Muscle layer of colon (tissue), 2 donors: ENCODE results near the gene PDE4B.

Source experiments
- H3K27ac ChIP-seq: one replicate; pipeline ENCODE4 v1.7.0; 2013; ENCODE audit warnings: low read depth, mild to moderate bottlenecking, low read length, moderate library complexity
- H3K27me3 ChIP-seq, 2 donors: one replicate each; pipeline ENCODE4 v1.7.0; 2013; ENCODE audit warnings: low read length in 2 of 2, mild to moderate bottlenecking in 2 of 2; ENCODE audit not compliant: insufficient read depth in 2 of 2, control insufficient read depth in 1 of 2
- H3K36me3 ChIP-seq: one replicate; pipeline ENCODE4 v1.7.0; 2013; ENCODE audit warnings: mild to moderate bottlenecking, low read length; ENCODE audit not compliant: insufficient read depth
- H3K4me1 ChIP-seq: one replicate; pipeline ENCODE4 v1.7.0; 2013; ENCODE audit warnings: mild to moderate bottlenecking, low read length; ENCODE audit not compliant: insufficient read depth
- H3K4me3 ChIP-seq, 2 donors: one replicate each; pipeline ENCODE4 v1.7.0; 2013; ENCODE audit warnings: low read length in 2 of 2, low read depth in 1 of 2, mild to moderate bottlenecking in 1 of 2, moderate library complexity in 1 of 2
- H3K9ac ChIP-seq: one replicate; pipeline ENCODE4 v1.7.0; 2013; ENCODE audit warnings: low read length
- H3K9me3 ChIP-seq: one replicate; pipeline ENCODE4 v1.7.0; 2013; ENCODE audit warnings: mild to moderate bottlenecking, low read length
- donor health status: abdominal sarcoma.
- donor health status: Adenocarcinoma of cecum.

PDE4B gene

GRCh38 chr1:65817891-65818290 lies 25.2 kb downstream of the PDE4B start:
- Histone ChIP-seq H3K4me1 (no peaks in the 10 kb centered on the region), H3K9me3 (no peaks in the 10 kb centered on the region), H3K36me3 (no peaks in the 10 kb centered on the region), H3K27me3 (no peaks in the 10 kb centered on the region), H3K4me3 (no peak overlapping the region), H3K9ac (no peak overlapping the region), H3K27ac (no peak overlapping the region)

DNA sequence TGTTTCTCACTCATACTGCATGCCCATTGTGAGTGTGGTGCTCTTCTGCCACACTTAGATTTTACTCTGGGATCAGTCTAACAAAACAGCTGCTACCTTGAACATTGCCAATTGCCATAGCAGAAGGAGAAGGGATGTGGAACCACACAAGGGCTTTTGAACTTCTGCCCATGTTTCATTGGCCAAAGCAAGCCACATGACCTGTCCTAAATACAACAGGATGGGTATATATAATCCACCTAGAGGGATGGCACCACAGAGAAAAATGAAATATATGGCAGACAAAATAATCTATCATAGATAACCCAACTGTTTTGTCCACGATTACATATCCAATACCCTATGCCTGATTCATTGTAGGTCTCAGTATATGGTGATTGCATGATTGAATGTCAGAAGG lies 26.3 kb downstream of the PDE4B start:
- Histone ChIP-seq H3K4me1 (no peaks in the 10 kb centered on the region), H3K36me3 (no peaks in the 10 kb centered on the region), H3K9me3 (no peaks in the 10 kb centered on the region), H3K27me3 (no peaks in the 10 kb centered on the region), H3K9ac (no peak overlapping the region), H3K4me3 (no peak overlapping the region), H3K27ac (no peak overlapping the region)

DNA sequence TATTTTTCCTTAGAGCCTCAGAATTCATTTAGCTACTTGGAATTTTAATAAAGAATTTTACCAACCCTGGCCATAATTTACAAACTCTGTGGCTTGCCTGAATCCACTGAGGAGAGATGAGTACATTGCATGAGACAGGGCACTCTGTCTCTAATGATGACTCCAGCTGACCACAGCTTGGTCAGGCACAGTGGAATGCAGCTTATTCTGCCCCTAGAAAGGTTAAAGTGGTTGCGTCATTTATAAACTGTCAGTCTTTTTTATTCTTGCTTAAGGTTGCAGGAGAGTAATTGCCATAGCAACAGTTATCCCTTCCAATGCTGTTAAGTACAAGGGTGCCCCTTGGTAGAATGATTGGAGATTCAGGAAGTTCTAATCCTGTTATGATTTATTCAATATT lies 28.3 kb downstream of the PDE4B start:
- H3K9me3 ChIP-seq, result no peaks in the 10 kb centered on the region
- H3K27me3 ChIP-seq, result no peaks in the 10 kb centered on the region
- no peak overlapping the region for H3K27ac ChIP-seq
- H3K9ac ChIP-seq, result no peak overlapping the region
- no peak overlapping the region for H3K4me3 ChIP-seq
- H3K4me1 ChIP-seq, result no peaks in the 10 kb centered on the region
- H3K36me3 ChIP-seq, result no peaks in the 10 kb centered on the region

GRCh38 chr1:65821386-65821785 lies 28.7 kb downstream of the PDE4B start:
- Histone ChIP-seq H3K27me3 (no peaks in the 10 kb centered on the region), H3K9me3 (no peaks in the 10 kb centered on the region), H3K36me3 (no peaks in the 10 kb centered on the region), H3K27ac (no peak overlapping the region), H3K9ac (no peak overlapping the region), H3K4me1 (no peaks in the 10 kb centered on the region), H3K4me3 (no peak overlapping the region)

DNA sequence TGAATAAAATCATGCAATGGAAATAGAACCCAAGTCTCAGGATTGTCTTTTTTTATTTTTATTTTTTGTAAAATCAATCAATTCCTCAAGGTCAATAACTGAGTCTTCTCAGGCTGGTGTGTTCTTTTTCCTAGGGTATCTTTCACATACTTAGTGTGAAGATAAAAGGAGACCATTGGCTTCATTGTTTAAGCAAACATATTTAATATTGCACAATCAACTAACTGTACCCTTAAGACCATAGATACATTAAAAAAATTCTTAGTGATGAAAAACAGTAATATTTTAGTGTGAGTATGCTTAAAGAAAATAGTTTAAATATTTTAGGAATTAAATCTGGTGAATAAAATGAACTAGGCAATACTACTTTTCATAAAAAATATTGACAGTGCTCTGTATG lies 31.4 kb downstream of the PDE4B start:
- no peak overlapping the region for H3K4me3 ChIP-seq
- no peak overlapping the region for H3K27ac ChIP-seq
- no peaks in the 10 kb centered on the region for H3K27me3 ChIP-seq
- no peaks in the 10 kb centered on the region for H3K4me1 ChIP-seq
- H3K9me3 ChIP-seq, result no peaks in the 10 kb centered on the region
- H3K36me3 ChIP-seq, result no peaks in the 10 kb centered on the region
- H3K9ac ChIP-seq, result no peak overlapping the region

DNA sequence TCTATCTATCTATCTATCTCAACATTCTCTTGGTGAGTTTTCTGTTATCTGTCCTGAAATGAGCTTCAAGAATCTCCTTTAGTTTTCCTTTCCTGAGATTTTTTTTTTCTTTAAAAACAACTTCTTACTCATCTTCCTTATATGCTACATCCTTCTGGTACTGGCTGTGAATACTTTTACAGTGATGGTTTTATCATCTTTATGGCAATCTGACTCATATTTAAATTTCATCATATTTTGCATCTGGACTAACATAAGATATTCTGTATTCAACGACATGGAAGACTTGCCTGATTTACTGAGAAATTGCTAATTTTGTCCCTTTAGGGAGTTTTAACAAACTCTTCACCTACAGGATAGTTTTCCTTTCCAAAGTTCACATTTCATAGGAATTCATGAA lies 33.0 kb downstream of the PDE4B start:
- H3K27me3 ChIP-seq, result no peaks in the 10 kb centered on the region
- no peak overlapping the region for H3K27ac ChIP-seq
- H3K4me1 ChIP-seq, result no peaks in the 10 kb centered on the region
- H3K4me3 ChIP-seq, result no peak overlapping the region
- H3K9ac ChIP-seq, result no peak overlapping the region
- no peaks in the 10 kb centered on the region for H3K36me3 ChIP-seq
- no peaks in the 10 kb centered on the region for H3K9me3 ChIP-seq

DNA sequence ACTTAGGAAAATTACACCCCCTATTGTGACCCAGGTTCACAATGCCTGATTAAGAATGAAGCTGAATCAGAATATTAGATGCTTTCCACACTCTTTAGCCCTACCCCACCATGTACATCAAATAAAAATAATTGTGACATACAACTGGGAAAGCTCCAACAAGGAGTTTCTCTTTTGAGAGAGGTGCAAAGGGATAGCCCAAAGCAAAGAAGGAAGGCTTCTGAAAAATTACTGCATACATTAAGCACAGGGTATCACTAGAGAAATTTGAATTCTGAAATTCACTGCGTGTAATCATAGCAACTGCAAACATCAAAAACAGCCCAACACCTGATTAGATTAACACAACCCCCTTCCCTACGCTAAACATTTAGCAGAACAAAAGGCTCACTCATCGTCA lies 34.1 kb downstream of the PDE4B start:
- Histone ChIP-seq H3K9ac (no peak overlapping the region), H3K27me3 (no peaks in the 10 kb centered on the region), H3K4me1 (no peaks in the 10 kb centered on the region), H3K36me3 (no peaks in the 10 kb centered on the region), H3K4me3 (no peak overlapping the region), H3K27ac (no peak overlapping the region), H3K9me3 (no peaks in the 10 kb centered on the region)

GRCh38 chr1:65827346-65827745 lies 34.7 kb downstream of the PDE4B start:
- H3K4me1 ChIP-seq, result no peaks in the 10 kb centered on the region
- H3K9me3 ChIP-seq, result no peaks in the 10 kb centered on the region

DNA sequence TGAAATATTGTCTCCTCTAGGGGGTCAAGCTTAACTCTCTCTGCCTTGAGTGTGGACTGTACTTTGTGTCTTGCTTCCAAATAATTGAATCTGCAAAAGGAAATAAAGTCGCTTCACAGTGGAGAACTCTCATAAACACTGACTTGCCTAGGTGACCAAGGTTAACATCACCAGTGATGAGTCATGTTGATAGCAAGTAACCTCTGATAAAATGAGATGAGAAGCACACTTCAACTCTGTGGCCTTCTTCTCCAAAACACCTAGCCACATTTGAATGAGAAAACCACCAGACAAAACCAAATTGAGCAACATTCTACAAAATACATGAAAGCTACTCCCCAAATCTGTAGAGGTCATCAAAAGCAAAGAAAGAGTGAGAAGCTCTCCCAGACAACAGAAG lies 37.6 kb downstream of the PDE4B start:
- H3K9me3 ChIP-seq, result no peaks in the 10 kb centered on the region
- no peak overlapping the region for H3K4me3 ChIP-seq
- H3K27me3 ChIP-seq, result no peaks in the 10 kb centered on the region
- no peak overlapping the region for H3K9ac ChIP-seq
- H3K27ac ChIP-seq, result no peak overlapping the region
- no peaks in the 10 kb centered on the region for H3K4me1 ChIP-seq
- H3K36me3 ChIP-seq, result no peaks in the 10 kb centered on the region

More at GRCh38 chr1:65827346-65827745, 34.7 kb downstream of the PDE4B start:
- H3K4me3 ChIP-seq, result no peak overlapping the region
- no peaks in the 10 kb centered on the region for H3K27me3 ChIP-seq
- H3K36me3 ChIP-seq, result no peaks in the 10 kb centered on the region
- no peak overlapping the region for H3K9ac ChIP-seq
- H3K27ac ChIP-seq, result no peak overlapping the region

- Histone ChIP-seq H3K4me1 (no peaks in the 10 kb centered on the region), H3K4me3 (no peak overlapping the region), H3K36me3 (no peaks in the 10 kb centered on the region), H3K27me3 (no peaks in the 10 kb centered on the region), H3K27ac (no peak overlapping the region), H3K9ac (no peak overlapping the region), H3K9me3 (no peaks in the 10 kb centered on the region)
These were observed 39.6 kb downstream of the PDE4B start for GRCh38 chr1:65832296-65832695.

GRCh38 chr1:65836686-65837085 lies 44.0 kb downstream of the PDE4B start:
- Histone ChIP-seq H3K9me3 (no peaks in the 10 kb centered on the region), H3K4me3 (no peak overlapping the region), H3K4me1 (no peaks in the 10 kb centered on the region), H3K9ac (no peak overlapping the region), H3K27me3 (no peaks in the 10 kb centered on the region), H3K36me3 (no peaks in the 10 kb centered on the region), H3K27ac (no peak overlapping the region)

- no peak overlapping the region for H3K9ac ChIP-seq
- no peak overlapping the region for H3K4me3 ChIP-seq
- peaks cover 4% of the 10 kb centered on the region for H3K4me1 ChIP-seq
- H3K27ac ChIP-seq, result no peak overlapping the region
- H3K27me3 ChIP-seq, result no peaks in the 10 kb centered on the region
- no peaks in the 10 kb centered on the region for H3K9me3 ChIP-seq
- no peaks in the 10 kb centered on the region for H3K36me3 ChIP-seq
These were observed 48.0 kb downstream of the PDE4B start for GRCh38 chr1:65840683-65841082.
